Measurements from ENCODE around the gene MMEL1. TPM values are rescaled to one million over a fixed set of nuclear protein-coding genes. Genes with fewer than 3 reads are reported as not detected.

MMEL1 gene
- total RNA-seq, 1 experiment from 2014 or later: not detected

DNA sequence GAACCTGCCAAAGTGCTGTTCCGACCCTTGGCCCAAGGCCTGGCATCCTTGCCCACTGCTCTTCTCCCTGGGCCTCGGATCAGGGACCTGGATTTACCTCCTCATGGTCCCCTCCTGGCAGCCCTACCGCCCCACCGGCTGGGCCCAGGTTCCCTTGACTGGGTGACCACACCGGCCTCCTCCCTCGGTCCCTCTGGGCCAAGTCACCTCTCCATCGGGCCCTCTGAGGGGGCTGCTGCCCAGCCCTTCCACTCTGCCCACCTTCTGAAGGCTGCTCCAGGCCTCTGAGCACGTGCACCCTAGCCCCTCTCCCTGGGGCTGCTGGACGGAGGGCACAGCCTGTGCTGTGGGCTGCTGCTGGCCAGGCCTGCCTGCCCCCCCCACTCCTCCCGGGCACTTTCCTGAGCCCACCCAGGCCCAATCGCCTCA is 9.3 kb upstream of the MMEL1 start:
- TF ChIP-seq CTCF (conservative IDR thresholded peaks at IDR 0.05; ENCODE audit: low read depth, low read length): no peak
- TF ChIP-seq EZH2phosphoT487 (IDR thresholded peaks at IDR 0.05; ENCODE audit: borderline replicate concordance, low read length): no peak
- no peak for TF ChIP-seq EZH2 (IDR thresholded peaks at IDR 0.05; ENCODE audit: low read length, unreplicated experiment)
- Histone ChIP-seq H3K27ac (ENCODE audit: low read length) (no peak overlapping the region), H3K9ac (ENCODE audit: low read length) (peak overlapping the region; percentile 92), H3K27me3 (ENCODE audit: low read length) (peaks cover 9% of the 10 kb centered on the region; the same call in 1 of the 2 replicates), H3K4me3 (ENCODE audit: low read length) (peak overlapping the region; percentile 89), H4K20me1 (ENCODE audit: low read length) (no peaks in the 10 kb centered on the region), H2AFZ (ENCODE audit: low read length) (peak overlapping the region; percentile 99), H3K9me3 (ENCODE audit: low read length) (peaks cover 8% of the 10 kb centered on the region), H3K79me2 (ENCODE audit: low read length) (peaks cover 11% of the 10 kb centered on the region), H3K4me1 (ENCODE audit: insufficient read depth, low read length) (peaks cover 8% of the 10 kb centered on the region), H3K4me2 (ENCODE audit: low read length) (peak overlapping the region; percentile 91), H3K36me3 (ENCODE audit: low read depth, low read length) (no peaks in the 10 kb centered on the region), H3K9me2 (replicated peaks; ENCODE audit: low read length) (no peaks in the 10 kb centered on the region), H3F3A (ENCODE audit: low read length, unreplicated experiment) (no peaks in the 10 kb centered on the region)
- ChIA-PET POLR2A (ENCODE audit: unreplicated experiment) (no interaction called here), CTCF (no interaction called here)
- TSS peak; percentile 26 for BruUV-seq (replicated peaks)
- no peak; the same call in 1 of the 2 replicates for ATAC-seq
- intact Hi-C loops (cut with micrococcal nuclease): loop anchor here (10.0 kb wide), 1 partner anchor 227 kb away; the partner anchor contains the start of gene PEX10
- DNase-seq: no peak

DNA sequence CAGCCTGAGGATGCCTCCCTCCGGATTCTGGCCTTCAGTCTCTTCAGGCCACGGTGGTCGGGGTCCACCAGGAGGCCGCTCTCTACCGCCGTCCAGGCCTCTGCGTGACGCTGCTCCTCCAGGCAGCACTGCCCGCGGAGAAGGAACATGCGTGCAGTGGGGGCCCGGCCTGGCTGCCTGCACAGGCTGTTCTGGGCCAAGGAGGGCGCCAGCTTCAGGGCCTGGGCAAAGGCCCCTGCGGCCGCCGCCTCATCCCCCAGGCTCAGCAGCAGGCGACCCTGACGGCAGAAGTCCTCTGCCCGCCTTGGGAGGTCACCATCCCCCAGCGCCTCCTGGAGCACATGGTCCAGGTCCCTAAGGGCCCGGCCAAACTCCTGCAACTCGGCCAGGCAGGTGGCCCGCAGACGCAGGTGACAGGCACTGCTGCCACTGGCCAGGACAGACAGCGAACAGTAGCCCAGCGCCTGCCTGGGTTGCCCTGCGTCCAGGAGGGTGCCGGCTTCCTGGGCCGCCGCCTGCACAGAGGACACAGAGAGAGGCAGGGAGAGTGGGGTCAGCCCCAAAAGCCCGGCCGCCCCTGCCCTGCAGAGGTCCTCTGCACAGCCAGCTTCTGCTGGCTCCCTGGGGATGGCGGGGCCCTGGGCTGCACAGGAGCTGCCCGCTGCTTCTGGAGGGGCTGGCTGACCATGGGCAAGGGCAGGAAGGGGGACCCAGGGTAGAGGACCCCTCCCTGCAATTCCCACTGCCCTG is 8.7 kb upstream of the MMEL1 start:
- no peaks in the 10 kb centered on the region for H3F3A ChIP-seq (ENCODE audit: low read length, unreplicated experiment)
- H3K27me3 ChIP-seq (ENCODE audit: low read length): 0 out of 2 replicates have a peak, but pooled peaks cover 9% of the 10 kb centered on the region
- POLR2A ChIA-PET (ENCODE audit: unreplicated experiment): no interaction called here
- H3K9me2 ChIP-seq (replicated peaks; ENCODE audit: low read length): no peaks in the 10 kb centered on the region
- peak overlapping the region; percentile 91 for H3K4me2 ChIP-seq (ENCODE audit: low read length)
- CTCF ChIA-PET: no interaction called here
- BruUV-seq (replicated peaks): no TSS peak
- DNase-seq: no peak
- peaks cover 8% of the 10 kb centered on the region for H3K4me1 ChIP-seq (ENCODE audit: insufficient read depth, low read length)
- TF ChIP-seq EZH2phosphoT487 (IDR thresholded peaks at IDR 0.05; ENCODE audit: borderline replicate concordance, low read length) (no peak), EZH2 (IDR thresholded peaks at IDR 0.05; ENCODE audit: low read length, unreplicated experiment) (no peak), CTCF (conservative IDR thresholded peaks at IDR 0.05; ENCODE audit: low read depth, low read length) (no peak)
- H3K36me3 ChIP-seq (ENCODE audit: low read depth, low read length): no peaks in the 10 kb centered on the region
- H2AFZ ChIP-seq (ENCODE audit: low read length): no peak overlapping the region
- no peaks in the 10 kb centered on the region for H4K20me1 ChIP-seq (ENCODE audit: low read length)
- intact Hi-C loops (cut with micrococcal nuclease): loop anchor here (10.0 kb wide), 1 partner anchor 227 kb away; the partner anchor contains the start of gene PEX10
- no peak overlapping the region for H3K27ac ChIP-seq (ENCODE audit: low read length)
- peaks cover 11% of the 10 kb centered on the region for H3K79me2 ChIP-seq (ENCODE audit: low read length)
- no peak overlapping the region for H3K9ac ChIP-seq (ENCODE audit: low read length)
- H3K4me3 ChIP-seq (ENCODE audit: low read length): peak overlapping the region; percentile 89
- no peak for ATAC-seq
- peaks cover 7% of the 10 kb centered on the region for H3K9me3 ChIP-seq (ENCODE audit: low read length)

- H2AFZ ChIP-seq (ENCODE audit: low read length): no peak overlapping the region
- H3K4me1 ChIP-seq (ENCODE audit: insufficient read depth, low read length): peaks cover 8% of the 10 kb centered on the region
- H3K9me2 ChIP-seq (replicated peaks; ENCODE audit: low read length): no peaks in the 10 kb centered on the region
- H3K9ac ChIP-seq (ENCODE audit: low read length): no peak overlapping the region
- no peak for TF ChIP-seq EZH2 (IDR thresholded peaks at IDR 0.05; ENCODE audit: low read length, unreplicated experiment)
- TF ChIP-seq EZH2phosphoT487 (IDR thresholded peaks at IDR 0.05; ENCODE audit: borderline replicate concordance, low read length): no peak
- no peak for TF ChIP-seq CTCF (conservative IDR thresholded peaks at IDR 0.05; ENCODE audit: low read depth, low read length)
- H4K20me1 ChIP-seq (ENCODE audit: low read length): no peaks in the 10 kb centered on the region
- BruUV-seq (replicated peaks): no TSS peak
- H3K27ac ChIP-seq (ENCODE audit: low read length): no peak overlapping the region
- DNase-seq (no peak), ATAC-seq (no peak)
- H3K9me3 ChIP-seq (ENCODE audit: low read length): peaks cover 8% of the 10 kb centered on the region; the same call in 1 of the 2 replicates
- no peaks in the 10 kb centered on the region for H3F3A ChIP-seq (ENCODE audit: low read length, unreplicated experiment)
- ChIA-PET POLR2A (ENCODE audit: unreplicated experiment) (no interaction called here), CTCF (no interaction called here)
- H3K4me2 ChIP-seq (ENCODE audit: low read length): no peak overlapping the region
- H3K79me2 ChIP-seq (ENCODE audit: low read length): peaks cover 11% of the 10 kb centered on the region
- 0 out of 2 replicates have a peak, but pooled peaks cover 6% of the 10 kb centered on the region for H3K27me3 ChIP-seq (ENCODE audit: low read length)
- intact Hi-C loops (cut with micrococcal nuclease): loop anchor here (10.0 kb wide), 1 partner anchor 226 kb away; the partner anchor contains the start of gene PEX10
- H3K36me3 ChIP-seq (ENCODE audit: low read depth, low read length): no peaks in the 10 kb centered on the region
- no peak overlapping the region for H3K4me3 ChIP-seq (ENCODE audit: low read length)
Measured at GRCh38 chr1:2640626-2641025, 7.8 kb upstream of the MMEL1 start.
